NCI-H2227 treated with DMSO at 0.1 percent for 48 hours (cell line): Measurements from ENCODE around the gene ABCG8.

Experiments
- DNase-seq: peaks from one replicate; lab custom pipeline; 2025; lab: John Stamatoyannopoulos, UW

The ABCG8 gene

DNA sequence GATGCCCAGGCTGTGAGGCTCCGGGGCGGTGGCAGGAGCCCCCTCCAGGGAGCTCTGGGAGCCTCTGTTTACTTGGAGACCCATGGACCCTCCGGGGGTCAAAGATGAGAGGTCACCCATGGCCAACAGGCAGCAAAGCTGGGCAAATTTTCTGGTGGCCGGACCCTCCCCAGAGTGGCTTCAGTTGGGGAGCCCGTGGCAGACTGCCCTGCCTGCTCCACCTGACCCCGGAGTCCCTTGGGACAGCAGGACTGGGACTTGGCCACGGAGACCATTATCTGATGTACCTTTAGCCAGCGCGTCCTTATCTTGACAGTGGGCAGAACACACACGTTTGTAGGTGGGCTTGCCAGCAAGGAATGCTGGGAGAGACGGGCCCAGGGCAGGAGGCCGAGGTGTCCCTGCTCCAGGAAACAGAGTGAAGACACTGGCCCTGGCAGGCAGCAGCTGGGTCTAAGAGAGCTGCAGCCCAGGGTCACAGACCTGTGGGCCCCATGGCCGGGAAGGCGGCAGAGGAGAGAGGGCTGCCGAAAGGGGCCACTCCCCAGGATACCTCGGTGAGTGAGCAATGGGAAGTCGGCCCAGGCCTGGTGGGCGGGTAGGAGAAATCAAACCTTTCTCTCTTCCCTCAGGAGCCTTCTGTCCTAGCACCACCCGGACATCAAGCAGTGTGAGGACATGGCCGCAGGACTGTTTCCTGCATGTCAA, at the start of gene ABCG8, which contains the start of gene ABCG5:
TSS of gene ABCG8 (plus strand) at position 412 of the 708 bp plus-strand sequence. CDS start at position 495, 83 bp downstream.
TSS of gene ABCG5 (minus strand) at position 280 of the 708 bp plus-strand sequence. CDS start at position 120, 160 bp downstream.
- DNase-seq = no peak

DNA sequence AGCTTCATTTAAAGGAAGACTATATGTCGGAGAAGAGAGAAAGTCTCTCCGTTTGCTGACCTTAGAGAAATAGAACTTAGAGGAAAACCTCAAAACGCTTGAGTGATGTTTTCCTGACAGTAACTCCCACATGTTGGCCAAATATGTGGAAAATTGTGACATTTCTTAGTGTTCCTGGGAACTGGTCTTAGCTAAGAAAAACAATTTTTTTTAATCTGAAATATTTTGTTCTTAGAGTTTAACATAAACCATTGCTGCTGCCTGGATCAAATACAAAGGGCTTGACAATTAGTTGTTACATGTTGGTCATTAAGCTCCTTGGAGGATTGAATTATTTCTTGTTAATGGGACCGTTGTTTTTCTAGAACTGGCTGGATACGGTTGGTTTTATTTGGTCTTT, 48.6 kb upstream of the ABCG8 start:
- no peak for DNase-seq

DNA sequence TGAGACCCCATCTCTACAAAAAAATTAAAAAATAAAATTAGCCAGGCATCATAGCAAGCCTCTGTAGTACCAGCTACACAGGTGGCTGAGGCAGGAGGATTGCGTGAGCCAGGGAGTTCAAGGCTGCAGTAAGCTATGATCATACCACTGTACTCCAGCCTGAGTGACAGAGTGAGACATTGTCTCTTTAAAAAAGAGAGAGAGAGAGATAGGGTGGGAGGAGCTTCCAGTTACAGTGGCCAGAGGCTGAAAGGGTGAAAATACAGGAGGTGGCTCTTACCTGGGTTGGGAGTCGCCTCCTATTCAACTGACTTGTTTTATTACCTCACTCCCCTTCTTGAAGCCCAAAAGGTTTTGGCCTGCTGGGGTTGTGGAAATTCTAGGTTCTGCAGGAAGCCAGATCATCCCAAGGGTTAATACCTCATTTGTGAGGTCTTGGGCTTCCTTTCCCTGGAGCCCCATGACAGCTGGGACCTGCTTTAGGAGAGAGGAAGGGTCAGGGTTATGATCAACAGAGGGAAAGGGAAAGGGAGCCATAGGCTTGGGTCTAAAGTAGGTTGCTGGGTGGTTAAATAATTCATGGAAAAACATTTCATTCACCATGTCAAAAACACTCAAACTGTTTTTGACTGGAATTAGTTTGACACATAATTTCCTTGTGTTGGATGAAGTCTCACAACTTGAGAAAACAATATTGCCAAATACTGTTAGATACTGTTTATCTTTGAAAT, 47.6 kb upstream of the ABCG8 start:
- no peak for DNase-seq

DNA sequence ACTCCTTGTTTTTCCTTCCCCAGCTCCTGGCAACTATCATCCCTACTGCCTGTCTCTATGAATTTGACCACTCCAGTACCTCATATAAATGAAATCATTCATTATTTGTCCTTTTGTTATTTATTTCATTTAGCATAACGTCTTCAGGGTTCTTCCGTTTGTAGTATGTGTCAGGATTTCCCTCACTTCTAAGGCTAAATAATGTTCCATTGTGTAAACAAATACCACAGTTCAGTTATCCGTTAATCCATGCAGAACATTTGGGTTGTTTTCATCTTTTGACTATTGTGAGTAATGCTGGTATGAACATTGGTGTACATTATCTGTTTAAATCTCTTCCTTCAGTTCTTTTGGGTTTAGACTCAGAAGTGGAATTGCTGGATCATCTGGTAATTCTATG, 46.1 kb upstream of the ABCG8 start:
- no peak for DNase-seq

DNA sequence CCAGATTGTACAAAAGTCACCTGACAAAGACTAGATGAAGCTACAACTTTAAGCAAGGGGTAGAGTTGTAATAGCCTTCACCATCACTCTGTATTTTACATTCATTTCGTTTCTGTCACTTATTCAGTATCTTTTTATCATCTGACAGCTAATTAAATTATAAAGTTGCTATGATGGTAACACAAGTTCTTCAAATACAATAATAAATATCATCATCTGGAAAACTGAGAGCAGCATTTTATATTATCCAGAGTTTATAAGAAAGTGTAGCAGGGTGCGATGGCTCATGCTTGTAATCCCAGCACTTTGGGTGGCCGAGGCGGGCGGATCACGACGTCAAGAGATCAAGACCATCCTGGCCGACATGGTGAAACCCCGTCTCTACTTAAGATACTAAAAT, 43.8 kb upstream of the ABCG8 start:
- no peak for DNase-seq

DNA sequence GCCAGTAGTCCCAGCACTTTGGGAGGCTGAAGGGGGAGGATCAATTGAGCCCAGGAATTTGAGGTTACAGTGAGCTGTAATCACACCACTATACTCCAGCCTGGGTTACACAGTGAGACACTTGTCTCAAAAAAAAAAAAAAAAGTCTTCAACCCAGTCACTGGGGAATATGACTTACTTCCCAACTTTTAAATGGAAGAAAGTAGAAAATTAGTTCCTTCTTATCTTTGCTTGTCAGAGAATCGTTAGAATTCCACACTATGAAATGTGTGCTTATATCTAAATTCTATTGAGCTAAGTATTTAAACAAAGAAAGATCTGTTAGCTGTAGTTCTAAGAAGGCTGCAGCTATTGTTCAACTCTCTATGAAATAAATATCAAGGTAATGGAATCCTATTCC, 42.6 kb upstream of the ABCG8 start:
- DNase-seq = no peak

DNA sequence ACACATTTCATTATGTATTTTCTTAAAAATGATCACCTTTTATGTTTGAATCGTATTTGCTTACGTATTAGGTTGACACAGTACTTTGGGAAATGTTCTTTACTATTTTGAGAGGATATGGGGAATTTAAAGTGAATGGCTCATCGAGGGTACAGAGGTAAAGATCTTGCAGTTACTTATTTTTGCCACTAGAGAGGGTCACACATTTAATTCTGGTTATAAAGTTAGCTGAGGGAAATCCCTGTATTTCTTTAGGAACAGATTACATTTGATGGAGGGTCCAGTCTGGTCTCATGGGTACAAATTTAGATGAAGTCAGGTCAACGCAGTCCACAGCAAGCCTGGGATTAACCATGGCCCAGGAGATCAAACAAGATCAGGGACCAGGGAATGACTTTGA, 40.5 kb upstream of the ABCG8 start:
- no peak for DNase-seq

DNA sequence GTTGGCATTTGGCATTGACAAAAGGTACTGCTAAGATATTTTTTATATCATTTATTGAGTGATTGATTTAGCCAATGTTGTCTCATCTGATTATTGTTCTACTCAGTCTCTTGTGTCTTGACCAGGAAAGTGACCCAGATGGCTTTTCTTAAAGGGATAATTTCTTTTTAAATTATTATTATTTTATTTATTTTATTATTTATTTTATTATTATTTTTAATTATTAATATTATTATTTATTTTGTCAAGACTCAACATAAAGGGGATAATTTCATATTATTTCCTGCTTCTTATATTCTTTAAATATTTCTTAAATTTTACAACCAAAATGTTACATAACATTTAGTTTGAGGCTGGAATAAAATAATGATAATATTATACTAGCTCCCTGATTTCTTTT, 37.9 kb upstream of the ABCG8 start:
- DNase-seq = no peak

DNA sequence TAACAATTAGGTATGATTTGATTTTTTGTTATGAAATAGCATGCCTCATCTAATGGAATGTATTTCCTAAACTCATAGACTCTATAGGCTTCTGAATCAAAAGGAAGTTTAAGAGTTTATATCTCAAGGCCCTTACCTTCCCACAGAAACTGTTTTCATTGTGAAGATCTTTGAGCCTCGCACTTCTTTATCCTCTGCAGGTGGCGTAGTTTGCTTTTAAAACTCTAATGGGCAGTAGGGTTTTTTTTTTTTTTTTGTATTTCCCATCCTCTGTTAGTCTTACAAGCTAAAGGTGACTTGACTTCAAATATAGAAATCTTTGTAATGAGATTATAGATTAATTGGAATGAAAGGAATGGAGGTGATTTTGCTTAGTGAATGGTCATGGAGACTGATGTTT, 36.6 kb upstream of the ABCG8 start:
- no peak for DNase-seq

DNA sequence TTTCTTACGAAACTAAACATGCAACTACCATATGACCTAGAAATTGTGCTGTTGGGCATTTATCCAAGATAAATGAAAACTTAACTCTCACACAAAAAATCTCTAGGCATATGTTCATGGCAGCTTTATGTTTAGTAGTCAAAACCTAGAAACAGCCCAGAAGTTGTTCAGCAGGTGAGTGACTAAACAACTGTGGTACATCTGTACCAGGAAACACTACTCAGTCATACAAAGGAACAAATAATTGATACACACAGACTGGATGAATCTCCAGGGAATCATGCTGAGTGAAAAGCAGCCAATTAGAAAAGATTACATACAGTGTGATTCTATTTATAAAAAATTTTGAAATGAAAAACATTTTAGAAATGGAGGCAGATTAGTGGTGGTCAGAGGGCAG, 35.7 kb upstream of the ABCG8 start:
- no peak for DNase-seq

DNA sequence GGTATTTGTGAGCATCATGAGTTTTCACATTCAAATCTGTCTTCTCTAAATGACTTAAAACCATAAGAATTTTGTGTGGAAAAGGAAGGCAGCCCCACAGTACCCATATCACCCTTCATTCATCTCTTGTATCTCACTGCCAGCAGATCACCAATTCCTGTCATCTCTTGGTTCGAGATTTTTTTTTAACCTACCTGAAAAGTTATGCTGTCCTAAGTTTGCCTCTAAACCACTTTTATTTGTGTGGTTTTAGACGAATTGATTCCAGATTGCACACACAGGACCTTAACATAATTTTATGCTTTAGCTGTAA, 32.1 kb upstream of the ABCG8 start:
- DNase-seq = no peak

DNA sequence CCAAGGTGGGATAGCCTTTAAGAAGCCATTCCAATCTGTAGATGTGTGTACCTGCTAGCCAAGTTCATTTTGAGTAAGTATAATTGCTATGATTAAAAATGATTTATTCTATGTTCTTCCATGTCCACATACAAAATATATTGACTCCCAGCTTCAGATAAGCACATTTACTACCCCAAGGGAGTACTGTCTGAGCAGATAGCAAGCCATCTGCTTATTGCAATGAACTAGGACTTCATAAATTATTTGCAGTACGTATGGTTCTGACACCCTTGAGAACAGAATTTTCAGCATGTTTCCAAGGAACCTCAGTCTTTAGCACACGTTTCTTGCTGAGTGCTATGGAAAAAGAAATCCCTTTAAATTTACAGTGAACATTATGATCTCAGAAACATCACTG, 28.3 kb upstream of the ABCG8 start:
- no peak for DNase-seq

DNA sequence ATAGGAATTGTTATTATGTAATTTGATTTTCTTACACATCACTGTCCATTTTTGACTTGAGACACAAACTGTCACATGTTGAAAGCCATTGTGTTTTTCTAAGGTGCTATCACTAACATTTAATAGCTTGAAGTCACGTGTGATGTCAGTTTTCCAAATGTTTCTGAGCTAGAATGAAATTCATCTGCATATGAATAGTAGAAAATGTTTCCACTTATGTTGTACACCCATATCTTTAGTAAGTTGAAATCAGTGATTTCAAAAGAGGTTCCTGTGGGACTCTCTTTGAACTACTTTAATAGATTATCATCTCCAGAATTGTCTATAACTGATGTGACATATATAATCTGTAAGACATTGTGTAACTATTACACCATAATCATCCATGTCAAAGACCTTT, 27.9 kb upstream of the ABCG8 start:
- DNase-seq = no peak

DNA sequence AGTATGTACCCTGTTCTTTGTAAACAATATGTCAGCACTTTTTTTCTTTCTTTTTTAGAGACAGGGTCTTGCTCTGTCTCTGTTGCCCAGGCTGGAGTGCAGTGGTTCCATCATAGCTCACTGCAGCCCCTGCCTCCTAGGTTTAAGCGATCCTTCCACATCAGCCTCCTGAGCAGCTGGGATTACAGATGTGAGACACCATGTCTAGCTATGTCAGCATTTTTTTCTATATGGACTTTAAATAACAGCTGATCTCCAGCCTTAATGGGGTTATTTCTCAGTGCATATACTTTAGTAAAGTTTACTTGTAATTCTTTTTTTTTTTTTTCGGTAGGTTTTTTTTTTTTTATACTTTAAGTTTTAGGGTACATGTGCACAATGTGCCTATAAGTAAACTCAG, 26.8 kb upstream of the ABCG8 start:
- DNase-seq = no peak

DNA sequence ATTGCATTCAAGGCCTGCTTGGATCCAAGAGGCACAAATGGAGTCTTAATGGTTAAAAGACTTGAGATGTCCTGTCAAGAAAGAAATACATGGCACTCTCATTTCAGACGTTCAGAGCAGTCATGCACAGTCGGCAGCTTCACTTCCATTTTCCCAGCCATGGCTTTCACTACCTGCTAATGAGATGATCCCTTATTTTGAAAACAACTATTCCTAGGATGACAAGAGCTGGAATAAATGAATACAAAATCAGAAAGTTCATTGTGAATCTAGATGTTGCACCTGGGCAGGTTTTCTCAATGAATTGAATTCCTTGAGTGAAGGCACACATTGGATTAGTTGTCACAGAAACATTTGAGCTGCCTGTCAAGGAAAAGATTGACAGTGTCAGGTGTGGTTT, 25.8 kb upstream of the ABCG8 start:
- no peak for DNase-seq

DNA sequence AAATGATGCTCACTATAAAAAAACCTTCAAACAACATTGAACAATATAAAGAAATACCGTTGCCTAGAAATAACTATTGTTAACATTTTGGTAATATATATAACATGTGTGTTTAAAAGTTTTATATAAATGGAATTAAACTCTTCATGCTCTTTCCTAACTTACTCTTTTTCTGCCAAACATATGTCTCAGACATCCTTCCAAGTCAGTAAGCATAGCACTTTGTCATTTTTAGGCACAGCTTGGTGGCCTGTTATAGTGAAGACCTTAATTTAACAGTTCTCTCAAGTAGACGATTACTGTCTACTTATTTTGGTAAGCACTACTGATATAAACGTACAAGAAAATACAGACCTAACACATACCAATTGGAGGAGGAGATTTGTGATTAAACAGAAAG, 24.1 kb upstream of the ABCG8 start:
- DNase-seq = no peak

DNA sequence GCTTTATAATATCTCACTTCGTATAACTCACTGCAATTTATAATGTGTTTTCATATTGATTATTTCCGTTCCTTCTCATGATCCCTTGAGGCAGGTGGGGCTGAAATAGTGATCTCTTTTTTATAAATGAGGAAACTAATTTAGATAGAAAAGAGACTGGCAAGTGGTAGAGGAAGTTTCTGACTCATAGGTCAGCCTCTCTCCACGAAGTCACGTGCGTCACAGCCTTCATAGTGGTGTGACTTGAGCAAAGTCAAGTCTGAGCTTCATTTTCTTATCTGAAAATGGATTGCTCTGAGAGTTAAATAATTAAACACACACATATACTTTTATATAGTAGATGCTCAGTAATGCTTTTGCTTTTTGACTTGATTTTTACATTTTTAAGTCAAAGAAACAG, 20.0 kb upstream of the ABCG8 start:
- no peak for DNase-seq

DNA sequence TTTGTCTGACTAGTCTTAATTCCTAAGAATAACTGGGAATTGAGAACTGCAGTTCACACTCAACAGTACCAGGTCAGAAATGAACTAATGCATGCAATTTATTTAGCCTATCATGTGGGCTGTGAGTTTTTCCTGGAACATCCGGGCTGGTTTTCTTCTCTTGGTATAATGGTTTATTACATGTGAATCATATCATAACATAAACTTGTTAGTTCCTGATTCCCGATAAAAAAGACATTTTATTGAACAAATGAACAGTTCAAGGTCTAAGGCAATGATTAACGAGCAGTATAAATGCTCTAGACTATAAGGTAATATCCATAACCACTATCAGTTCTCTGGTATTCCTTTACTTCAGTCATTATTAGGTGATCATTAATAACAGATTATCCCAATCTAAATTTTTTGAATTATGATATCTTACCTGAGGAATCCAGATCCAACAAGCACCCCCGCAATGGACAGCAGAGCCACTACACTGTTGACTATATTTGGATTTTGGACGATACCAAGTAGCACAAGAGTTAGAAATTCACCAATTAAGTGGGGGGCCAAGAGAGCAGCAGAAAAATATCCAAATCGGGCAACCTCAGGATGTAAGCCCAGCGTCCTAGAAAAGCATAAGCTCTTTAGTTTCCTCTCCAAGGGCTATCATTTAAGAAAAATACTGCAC, 19.1 kb upstream of the ABCG8 start:
- no peak for DNase-seq

DNA sequence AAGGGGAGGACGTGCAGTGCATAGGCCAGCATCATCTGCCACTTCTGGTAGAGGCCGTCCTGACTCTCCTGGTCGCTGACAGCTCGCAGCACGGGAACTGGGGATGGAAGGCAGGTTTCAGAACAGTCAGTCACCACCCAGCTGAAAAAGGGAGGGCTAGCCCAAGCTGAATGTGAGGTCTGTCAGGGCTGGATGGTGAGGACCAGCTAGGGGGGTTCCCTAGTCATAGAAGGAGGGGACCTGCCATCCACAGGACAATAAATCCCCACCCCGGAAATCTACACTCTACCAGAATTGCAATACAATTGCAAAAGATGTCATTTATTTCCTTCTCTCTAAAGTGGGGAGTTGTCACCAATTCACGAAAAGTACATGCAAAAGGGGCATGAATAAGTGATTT, 15.9 kb upstream of the ABCG8 start:
- DNase-seq = no peak

DNA sequence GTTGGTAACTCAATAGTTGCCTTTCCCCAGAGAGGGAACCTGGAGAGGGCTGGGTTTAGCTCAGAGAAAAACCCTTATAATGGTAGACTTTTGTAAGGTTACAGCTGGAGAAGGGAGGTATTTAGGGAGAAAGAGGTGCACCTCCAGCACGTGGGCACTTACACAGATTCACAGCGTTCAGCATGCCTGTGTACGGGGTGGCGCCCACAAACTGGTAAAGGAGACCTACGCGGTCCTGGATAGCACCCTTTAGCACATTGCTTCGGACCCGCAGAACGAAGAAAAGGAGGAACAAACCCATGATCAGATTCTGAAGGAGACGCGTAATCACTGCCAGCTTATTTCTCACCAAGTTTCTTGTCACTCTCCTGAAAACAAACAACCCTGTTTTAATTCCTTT, 15.0 kb upstream of the ABCG8 start:
- no peak for DNase-seq

DNA sequence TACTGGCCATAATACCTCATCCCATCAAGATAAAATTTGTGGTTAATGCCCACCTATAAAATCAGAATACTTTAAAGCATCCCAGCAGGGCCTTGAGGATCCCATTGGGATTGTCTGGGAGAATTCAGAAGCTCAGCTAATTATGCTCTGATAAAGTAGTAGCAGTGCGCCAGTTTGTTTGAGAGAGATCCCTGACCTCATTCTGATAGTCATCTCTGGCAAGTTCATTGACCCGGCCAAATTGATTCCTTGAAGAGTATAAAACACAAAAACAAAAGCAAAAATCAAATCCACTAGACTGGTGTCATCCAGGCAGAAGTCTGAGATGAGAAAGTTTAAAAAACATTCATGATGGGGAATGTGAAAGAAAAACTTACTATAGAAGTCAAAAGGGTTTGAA, 14.3 kb upstream of the ABCG8 start:
- no peak for DNase-seq

DNA sequence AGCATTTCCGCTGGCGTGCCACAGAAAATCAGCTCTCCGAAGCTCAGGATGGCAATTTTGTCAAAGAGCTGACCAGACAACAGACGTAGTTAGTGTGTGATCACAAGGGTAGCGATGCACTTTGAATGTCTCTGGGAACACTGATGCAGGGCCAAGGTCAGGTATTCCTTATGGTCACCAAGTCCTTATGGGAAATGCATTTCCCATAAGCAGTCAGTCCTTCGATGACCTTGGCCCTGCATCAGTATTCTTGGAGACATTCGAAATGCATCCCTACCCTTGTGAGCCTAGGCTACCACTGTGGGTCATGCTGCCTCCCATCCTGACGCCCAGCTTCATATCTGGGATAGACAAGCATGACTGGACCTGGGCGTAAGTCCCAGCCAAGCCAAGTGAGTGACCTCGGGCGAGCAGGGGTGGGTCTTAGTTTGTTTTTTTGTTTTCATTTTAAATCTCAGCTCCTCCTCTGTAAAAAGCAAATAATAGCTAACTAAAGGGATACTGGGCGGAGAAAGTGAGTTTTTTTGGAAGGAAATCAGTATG, 13.7 kb upstream of the ABCG8 start:
- no peak for DNase-seq

DNA sequence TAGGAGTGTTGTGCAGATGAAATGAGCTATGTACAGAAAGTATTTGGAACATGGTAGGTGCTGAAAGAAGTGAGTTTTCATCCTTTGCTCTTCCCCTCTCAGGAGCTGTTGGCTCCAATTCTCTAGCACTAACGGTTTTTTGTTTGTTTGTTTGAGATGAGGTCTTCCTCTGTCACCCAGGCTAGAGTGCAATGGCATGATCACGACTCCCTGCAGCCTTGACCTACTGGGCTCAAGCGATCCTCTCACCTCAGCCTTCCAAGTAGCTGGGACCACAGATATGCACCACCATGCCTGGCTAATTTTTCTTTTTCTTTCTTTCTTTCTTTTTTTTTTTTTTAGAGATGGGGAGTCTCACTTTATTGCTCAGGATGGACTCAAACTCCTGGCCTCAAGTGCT, 12.9 kb upstream of the ABCG8 start:
- DNase-seq = no peak
